ENCODE measurements around the gene ABCA4. TPM values are rescaled to one million over a fixed set of nuclear protein-coding genes. Genes with fewer than 3 reads are reported as not detected.

Gene ABCA4
- total RNA-seq, 1 donor from 2014 or later = 0.14 TPM

DNA sequence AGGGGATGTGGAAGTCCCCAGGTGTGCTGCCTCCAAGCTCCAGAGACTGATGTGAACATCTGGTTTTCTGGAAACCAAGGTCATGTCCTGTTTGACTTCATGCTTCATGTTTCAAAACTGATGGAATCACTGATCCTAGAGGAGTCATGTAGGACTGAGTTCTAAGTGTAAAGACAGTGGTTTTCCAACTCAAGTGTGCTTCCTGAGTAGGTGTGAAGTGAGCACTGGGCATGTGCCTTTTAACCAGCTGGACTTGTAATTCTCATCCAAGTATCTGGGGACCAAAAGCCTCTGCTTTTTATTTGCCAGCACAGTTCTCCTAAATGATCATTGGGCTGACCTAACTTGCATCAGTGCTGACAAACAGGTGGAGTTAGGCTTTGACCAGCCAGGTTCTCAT is 36.9 kb downstream of the ABCA4 start:
- peaks cover 15% of the 10 kb centered on the region for H3K4me1 Mint-ChIP-seq
- TF ChIP-seq, protein P1, sequence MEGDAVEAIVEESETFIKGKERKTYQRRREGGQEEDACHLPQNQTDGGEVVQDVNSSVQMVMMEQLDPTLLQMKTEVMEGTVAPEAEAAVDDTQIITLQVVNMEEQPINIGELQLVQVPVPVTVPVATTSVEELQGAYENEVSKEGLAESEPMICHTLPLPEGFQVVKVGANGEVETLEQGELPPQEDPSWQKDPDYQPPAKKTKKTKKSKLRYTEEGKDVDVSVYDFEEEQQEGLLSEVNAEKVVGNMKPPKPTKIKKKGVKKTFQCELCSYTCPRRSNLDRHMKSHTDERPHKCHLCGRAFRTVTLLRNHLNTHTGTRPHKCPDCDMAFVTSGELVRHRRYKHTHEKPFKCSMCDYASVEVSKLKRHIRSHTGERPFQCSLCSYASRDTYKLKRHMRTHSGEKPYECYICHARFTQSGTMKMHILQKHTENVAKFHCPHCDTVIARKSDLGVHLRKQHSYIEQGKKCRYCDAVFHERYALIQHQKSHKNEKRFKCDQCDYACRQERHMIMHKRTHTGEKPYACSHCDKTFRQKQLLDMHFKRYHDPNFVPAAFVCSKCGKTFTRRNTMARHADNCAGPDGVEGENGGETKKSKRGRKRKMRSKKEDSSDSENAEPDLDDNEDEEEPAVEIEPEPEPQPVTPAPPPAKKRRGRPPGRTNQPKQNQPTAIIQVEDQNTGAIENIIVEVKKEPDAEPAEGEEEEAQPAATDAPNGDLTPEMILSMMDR (conservative IDR thresholded peaks at IDR 0.05) = no peak

GRCh38 chr1:94083681-94084080 is 37.3 kb downstream of the ABCA4 start:
- H3K27ac Mint-ChIP-seq (ENCODE audit: unreplicated experiment) = no peak overlapping the region
- no peaks in the 10 kb centered on the region for H3K27me3 Mint-ChIP-seq (ENCODE audit: low read depth)
- TF ChIP-seq, protein P1 (conservative IDR thresholded peaks at IDR 0.05) = no peak
- peaks cover 4% of the 10 kb centered on the region for H3K9me3 Mint-ChIP-seq
- DNase-seq (ENCODE audit: low read depth, low spot score) = no peak
- peaks cover 3% of the 10 kb centered on the region for H3K36me3 Mint-ChIP-seq (ENCODE audit: low read depth)
- H3K4me1 Mint-ChIP-seq = peaks cover 19% of the 10 kb centered on the region
- no peak overlapping the region for H3K4me3 Mint-ChIP-seq

More for the DNA sequence above, 36.9 kb downstream of the ABCA4 start:
- Mint-ChIP-seq H3K27me3 (ENCODE audit: low read depth) (no peaks in the 10 kb centered on the region), H3K9me3 (peaks cover 4% of the 10 kb centered on the region), H3K4me3 (no peak overlapping the region), H3K27ac (ENCODE audit: unreplicated experiment) (no peak overlapping the region), H3K36me3 (ENCODE audit: low read depth) (peaks cover 3% of the 10 kb centered on the region)
- no peak for DNase-seq (ENCODE audit: low read depth, low spot score)

DNA sequence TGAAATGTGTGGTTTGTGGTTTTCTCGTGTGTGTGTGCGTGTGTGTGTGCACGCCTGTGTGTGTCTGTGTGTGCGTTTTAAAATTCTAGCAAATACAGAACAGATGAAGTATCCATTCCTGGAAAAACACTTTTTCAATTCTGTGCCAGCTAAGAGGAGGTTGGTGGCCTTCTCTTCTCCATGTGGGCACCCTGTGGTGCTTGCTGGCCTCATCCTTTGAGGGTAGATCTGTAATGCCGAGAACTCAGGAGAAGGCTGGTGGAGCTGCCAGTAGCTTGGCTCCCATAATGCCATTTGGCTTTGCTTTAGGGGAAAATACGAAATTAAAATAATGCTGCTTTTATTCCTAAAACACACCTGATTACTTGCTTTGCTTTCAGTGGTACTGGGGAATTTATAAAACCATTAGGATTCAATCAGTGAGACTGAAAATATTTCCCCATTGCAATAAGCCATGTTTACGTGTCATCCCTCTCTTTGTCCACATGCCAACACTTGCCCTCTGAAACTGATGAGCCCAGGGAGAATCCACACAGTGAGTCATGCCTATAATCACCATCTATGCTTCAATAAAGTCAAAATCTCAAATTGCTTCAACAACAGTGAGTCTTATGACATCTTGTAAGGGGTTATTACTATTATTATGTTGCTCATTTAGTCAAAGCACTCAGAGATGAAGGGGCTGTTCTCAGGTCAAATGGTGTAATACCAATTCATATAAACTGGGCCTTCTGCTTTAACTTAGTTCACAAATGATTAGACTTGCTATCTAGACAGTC is 39.2 kb downstream of the ABCA4 start:
- Mint-ChIP-seq H3K9me3 (peaks cover 5% of the 10 kb centered on the region), H3K27ac (ENCODE audit: unreplicated experiment) (no peak overlapping the region)

DNA sequence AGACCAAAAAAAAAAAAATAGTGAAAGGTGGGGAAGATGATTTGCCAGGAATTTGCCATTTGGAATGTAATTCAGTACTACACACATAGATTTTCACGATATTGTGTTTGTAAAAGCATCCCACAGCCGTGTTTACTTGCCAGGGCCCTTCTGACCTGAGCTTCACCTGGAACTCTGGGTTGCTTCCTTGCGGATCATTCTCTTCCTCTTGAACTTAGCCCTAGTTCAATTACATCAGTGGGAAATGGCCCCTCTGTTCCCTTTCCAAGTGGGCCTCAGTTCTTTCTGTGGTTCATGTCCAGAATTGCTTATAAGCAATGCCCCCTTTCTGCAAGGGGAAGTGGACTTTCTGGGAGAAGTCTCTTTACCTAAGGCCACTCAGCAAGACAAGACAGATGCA is 41.0 kb downstream of the ABCA4 start:
- Mint-ChIP-seq H3K4me3 (no peak overlapping the region), H3K36me3 (ENCODE audit: low read depth) (peaks cover 3% of the 10 kb centered on the region), H3K27ac (ENCODE audit: unreplicated experiment) (no peak overlapping the region), H3K27me3 (ENCODE audit: low read depth) (no peaks in the 10 kb centered on the region), H3K9me3 (peaks cover 8% of the 10 kb centered on the region), H3K4me1 (peaks cover 22% of the 10 kb centered on the region)
- no peak for DNase-seq (ENCODE audit: low read depth, low spot score)
- TF ChIP-seq, protein P1 (conservative IDR thresholded peaks at IDR 0.05) = no peak

More for the DNA sequence above, 39.2 kb downstream of the ABCA4 start:
- DNase-seq (ENCODE audit: low read depth, low spot score) = no peak
- TF ChIP-seq, protein P1 (conservative IDR thresholded peaks at IDR 0.05) = no peak
- H3K4me3 Mint-ChIP-seq = no peak overlapping the region
- no peaks in the 10 kb centered on the region for H3K36me3 Mint-ChIP-seq (ENCODE audit: low read depth)
- H3K27me3 Mint-ChIP-seq (ENCODE audit: low read depth) = no peaks in the 10 kb centered on the region
- H3K4me1 Mint-ChIP-seq = peaks cover 22% of the 10 kb centered on the region

GRCh38 chr1:94079080-94079940 is 41.6 kb downstream of the ABCA4 start:
- DNase-seq (ENCODE audit: low read depth, low spot score) = no peak
- no peak overlapping the region for H3K4me3 Mint-ChIP-seq
- TF ChIP-seq, protein P1 (conservative IDR thresholded peaks at IDR 0.05) = no peak
- H3K36me3 Mint-ChIP-seq (ENCODE audit: low read depth) = peaks cover 3% of the 10 kb centered on the region
- H3K27me3 Mint-ChIP-seq (ENCODE audit: low read depth) = no peaks in the 10 kb centered on the region
- H3K27ac Mint-ChIP-seq (ENCODE audit: unreplicated experiment) = no peak overlapping the region
- peaks cover 22% of the 10 kb centered on the region for H3K4me1 Mint-ChIP-seq
- peaks cover 8% of the 10 kb centered on the region for H3K9me3 Mint-ChIP-seq
